Activated CD4-positive, CD25-positive, alpha-beta regulatory T cell treated with anti-CD3 and anti-CD28 coated beads, Interleukin-2, amount 50 U/mL, for 72 hours (primary cell): ENCODE measurements around the gene ZFR.
A peak's percentile ranks its signal among the peaks of the same experiment; 100 is the strongest.
"Not testable (repeated sequence)": the region's sequence is repeated elsewhere in the genome, so short reads cannot be mapped to it uniquely, and the experiment has no call there.

Experiments used
- DNase-seq: peaks from one replicate; pipeline ENCODE4 v3.0.0; 2021

The ZFR gene

GRCh38 chr5:32450952-32451351 lies 6.4 kb upstream of the ZFR start:
- no peak for DNase-seq

- no peak for DNase-seq
These were observed 4.7 kb upstream of the ZFR start for GRCh38 chr5:32449262-32449661.

- DNase-seq: no peak
These were observed 2.1 kb upstream of the ZFR start for GRCh38 chr5:32446630-32447029.

- DNase-seq: no peak
These were observed 1.5 kb upstream of the ZFR start for GRCh38 chr5:32445831-32446614.

- DNase-seq: no peak
These were observed 783 bp upstream of the ZFR start for GRCh38 chr5:32445287-32445758.

GRCh38 chr5:32443541-32444430 lies 754 bp downstream of the ZFR start:
- DNase-seq: peak; percentile 53

- no peak for DNase-seq
These were observed 1.4 kb downstream of the ZFR start for GRCh38 chr5:32443145-32443540.

GRCh38 chr5:32439086-32439642 lies 5.4 kb downstream of the ZFR start:
- no peak for DNase-seq

GRCh38 chr5:32436553-32437242 lies 7.8 kb downstream of the ZFR start:
- no peak for DNase-seq

- no peak for DNase-seq
These were observed 9.2 kb downstream of the ZFR start for GRCh38 chr5:32435383-32435782.

- no peak for DNase-seq
These were observed 10.3 kb downstream of the ZFR start for GRCh38 chr5:32434221-32434620.

GRCh38 chr5:32432633-32433032 lies 11.9 kb downstream of the ZFR start:
- DNase-seq: no peak

GRCh38 chr5:32430825-32431224 lies 13.7 kb downstream of the ZFR start:
- not testable (repeated sequence) for DNase-seq

- no peak for DNase-seq
These were observed 16.1 kb downstream of the ZFR start for GRCh38 chr5:32428426-32428825.

- DNase-seq: no peak
These were observed 17.9 kb downstream of the ZFR start for GRCh38 chr5:32426440-32427151.

GRCh38 chr5:32422697-32423096 lies 21.8 kb downstream of the ZFR start:
- no peak for DNase-seq

GRCh38 chr5:32421075-32421474 lies 23.5 kb downstream of the ZFR start:
- DNase-seq: no peak

GRCh38 chr5:32420506-32420905 lies 24.0 kb downstream of the ZFR start:
- no peak for DNase-seq

- no peak for DNase-seq
These were observed 24.7 kb downstream of the ZFR start for GRCh38 chr5:32419791-32420190.

GRCh38 chr5:32413466-32414263 lies 30.9 kb downstream of the ZFR start:
- DNase-seq: no peak

GRCh38 chr5:32410630-32411029 lies 33.9 kb downstream of the ZFR start:
- no peak for DNase-seq
